Mucosa of stomach (tissue), 1 donor: ENCODE data around the gene IFNA13.

ENCODE experiments used
- H3K27me3 ChIP-seq: one replicate; pipeline ENCODE4 v1.7.0; 2013; ENCODE audit warnings: mild to moderate bottlenecking, low read length; ENCODE audit not compliant: control insufficient read depth, insufficient read depth
- H3K36me3 ChIP-seq: one replicate; pipeline ENCODE4 v1.7.0; 2013; ENCODE audit warnings: low read length; ENCODE audit not compliant: control insufficient read depth, insufficient read depth
- H3K4me1 ChIP-seq: one replicate; pipeline ENCODE4 v1.7.0; 2013; ENCODE audit warnings: mild to moderate bottlenecking, low read length; ENCODE audit not compliant: control insufficient read depth, insufficient read depth
- H3K4me3 ChIP-seq: one replicate; pipeline ENCODE4 v1.7.0; 2013; ENCODE audit warnings: low read length
- H3K9ac ChIP-seq: one replicate; pipeline ENCODE4 v1.7.0; 2013; ENCODE audit warnings: mild to moderate bottlenecking, low read length, moderate library complexity
- H3K9me3 ChIP-seq: one replicate; pipeline ENCODE4 v1.7.0; 2013; ENCODE audit warnings: mild to moderate bottlenecking, low read length, moderate library complexity; ENCODE audit not compliant: control insufficient read depth
- donor health status: Pancreatic carcinoma.

IFNA13 gene

DNA sequence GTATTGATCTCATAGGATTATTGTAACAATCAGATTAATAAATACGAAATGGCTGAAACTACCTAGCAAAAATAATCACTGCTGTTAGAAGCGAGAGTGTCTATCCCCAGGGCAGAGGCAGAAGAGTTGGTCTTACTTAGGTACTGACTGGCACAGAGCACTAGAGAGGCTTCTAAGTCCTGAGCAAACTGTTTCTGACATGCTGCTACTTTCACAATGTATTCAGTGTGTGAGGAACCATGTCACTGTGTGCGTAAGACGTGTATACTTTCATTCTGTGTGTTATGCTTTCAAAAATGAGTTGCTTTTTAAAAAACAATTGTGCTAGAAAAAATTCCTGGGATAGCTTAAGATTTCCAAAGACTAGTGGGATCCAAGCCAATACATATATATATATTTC is 27.1 kb downstream of the IFNA13 start:
- Histone ChIP-seq H3K36me3 (no peaks in the 10 kb centered on the region), H3K9me3 (no peaks in the 10 kb centered on the region), H3K4me3 (no peak overlapping the region), H3K27me3 (no peaks in the 10 kb centered on the region), H3K9ac (no peak overlapping the region), H3K4me1 (no peaks in the 10 kb centered on the region)

DNA sequence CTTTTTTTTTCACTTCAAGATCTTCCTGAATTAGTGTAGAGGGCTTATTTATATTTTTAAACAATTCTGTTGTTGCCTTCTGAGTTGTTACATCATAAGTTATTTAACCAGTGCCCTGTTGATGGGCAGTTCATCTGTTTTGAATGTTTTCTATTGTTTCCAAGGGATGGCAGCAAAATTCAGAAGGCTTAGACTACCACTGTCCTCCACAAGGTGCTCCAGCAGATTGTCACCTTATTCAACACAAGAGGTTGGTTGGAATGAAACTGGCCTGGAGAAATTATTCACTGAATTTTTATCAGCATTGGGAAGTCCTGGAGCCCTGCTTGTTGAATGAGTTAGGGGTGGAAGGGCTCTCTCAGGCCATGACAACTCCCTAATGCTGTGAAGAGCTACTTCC is 31.4 kb downstream of the IFNA13 start:
- no peaks in the 10 kb centered on the region for H3K27me3 ChIP-seq
- no peaks in the 10 kb centered on the region for H3K36me3 ChIP-seq
- H3K9ac ChIP-seq = no peak overlapping the region
- no peak overlapping the region for H3K4me3 ChIP-seq
- H3K9me3 ChIP-seq = no peaks in the 10 kb centered on the region
- H3K4me1 ChIP-seq = peaks cover 22% of the 10 kb centered on the region

DNA sequence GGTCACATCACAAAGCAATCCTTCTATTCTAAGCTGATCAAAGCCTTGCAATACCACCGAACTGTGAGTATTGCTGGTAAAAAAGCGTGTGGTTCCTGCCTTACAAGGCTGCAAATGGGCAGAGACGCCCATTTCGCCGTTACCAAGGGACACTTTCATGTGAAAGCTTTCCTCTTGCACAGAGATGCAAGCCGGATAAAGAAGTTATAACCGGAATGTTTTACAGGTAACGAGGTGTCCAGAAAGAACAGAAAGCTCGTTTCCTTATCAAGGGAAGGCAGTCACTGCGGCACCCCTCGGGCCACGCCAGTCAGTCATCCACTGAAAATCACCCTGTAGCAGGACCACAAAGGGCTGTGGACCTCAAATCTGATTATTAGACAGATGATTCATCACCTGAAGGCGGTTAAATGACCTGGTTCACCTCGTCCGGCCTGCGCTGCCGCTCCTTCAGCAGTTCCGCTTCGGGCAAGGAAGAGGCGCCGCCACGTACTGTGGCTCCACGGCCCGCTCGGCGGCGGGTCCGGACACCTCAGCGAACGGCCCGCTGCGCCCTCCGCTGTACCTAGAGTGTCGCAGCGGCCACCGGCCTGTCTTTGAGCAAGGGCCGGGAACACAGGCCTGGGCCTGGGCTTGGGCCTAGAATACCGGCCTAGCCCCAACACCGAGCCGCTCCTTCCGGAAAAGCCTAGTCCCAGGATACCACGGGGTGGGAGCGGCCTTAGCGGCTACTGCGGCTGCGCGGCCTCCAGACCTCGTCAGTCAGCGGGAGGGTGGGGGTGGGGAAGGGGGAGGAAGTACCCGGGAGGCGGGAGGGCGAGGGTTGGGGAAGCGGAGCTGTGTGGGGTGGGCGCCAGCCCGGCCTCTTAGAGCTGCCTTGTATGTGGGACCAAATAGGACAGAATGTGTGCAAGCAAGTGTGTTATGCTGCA is 32.9 kb downstream of the IFNA13 start, which contains the start of gene KLHL9:
TSS of gene KLHL9 (minus strand) at position 704 of the 932 bp plus-strand sequence. CDS start at position 159, 545 bp downstream.
- peaks cover 30% of the 10 kb centered on the region for H3K4me1 ChIP-seq
- H3K9me3 ChIP-seq = no peaks in the 10 kb centered on the region
- no peaks in the 10 kb centered on the region for H3K27me3 ChIP-seq
- no peaks in the 10 kb centered on the region for H3K36me3 ChIP-seq
- H3K4me3 ChIP-seq = peak within 1 kb of the TSS; percentile 87
- peak within 1 kb of the TSS; percentile 99 for H3K9ac ChIP-seq

DNA sequence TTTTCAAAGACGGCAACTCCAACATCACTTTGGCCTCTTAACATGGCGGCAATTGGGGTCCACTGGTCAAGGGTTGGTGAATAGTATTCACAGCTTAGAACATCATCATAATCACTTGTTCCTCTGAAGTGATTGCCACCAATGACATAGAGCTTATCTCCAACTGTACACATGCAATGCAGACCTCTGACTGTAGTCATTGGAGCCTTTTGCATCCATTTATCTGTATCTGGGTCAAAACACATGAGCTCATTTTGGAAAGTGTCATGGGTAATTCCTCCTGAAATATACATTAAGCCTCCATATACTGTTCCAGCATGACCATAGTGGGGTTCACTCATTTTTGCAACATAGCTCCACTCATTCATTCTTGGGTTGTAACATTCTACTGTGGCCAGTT is 34.6 kb downstream of the IFNA13 start:
- Histone ChIP-seq H3K9ac (no peak overlapping the region), H3K4me3 (no peak overlapping the region), H3K36me3 (no peaks in the 10 kb centered on the region), H3K4me1 (peaks cover 32% of the 10 kb centered on the region), H3K9me3 (no peaks in the 10 kb centered on the region), H3K27me3 (no peaks in the 10 kb centered on the region)

DNA sequence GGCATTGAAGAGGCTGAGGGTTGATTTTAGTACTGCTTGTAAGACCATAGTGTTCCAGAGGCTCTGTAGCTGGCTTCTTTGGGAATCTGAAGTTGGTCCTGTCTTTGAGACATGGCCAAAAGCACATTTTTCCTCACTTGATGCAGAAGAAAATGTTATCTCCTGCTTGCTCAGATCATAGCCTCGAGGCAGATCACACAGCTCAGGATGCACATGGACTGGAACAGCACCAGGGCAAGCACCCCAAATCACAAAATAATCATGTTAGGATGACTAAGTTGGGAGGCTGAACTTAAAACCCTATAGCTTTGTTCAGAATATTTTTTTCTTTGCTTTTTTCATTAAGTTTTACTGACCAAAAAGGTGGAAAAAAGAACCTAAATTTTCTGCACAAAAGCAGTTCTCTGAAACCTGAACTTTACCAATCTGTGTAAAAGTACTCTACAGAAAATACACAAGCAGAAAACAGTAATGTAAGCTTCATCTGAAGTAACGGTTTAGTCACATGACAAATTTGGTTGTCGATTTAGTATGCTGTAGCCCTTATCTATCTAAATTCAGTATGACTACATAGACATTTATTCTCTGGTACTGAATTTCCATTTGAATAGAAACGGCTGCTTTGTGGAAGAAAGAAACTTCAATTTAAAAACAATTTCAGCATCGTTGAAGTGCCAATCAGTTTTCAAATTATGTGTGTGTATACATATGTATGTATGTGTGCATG is 36.0 kb downstream of the IFNA13 start:
- Histone ChIP-seq H3K36me3 (no peaks in the 10 kb centered on the region), H3K4me1 (peaks cover 32% of the 10 kb centered on the region), H3K27me3 (no peaks in the 10 kb centered on the region), H3K4me3 (no peak overlapping the region), H3K9me3 (no peaks in the 10 kb centered on the region), H3K9ac (peak overlapping the region; percentile 42)

DNA sequence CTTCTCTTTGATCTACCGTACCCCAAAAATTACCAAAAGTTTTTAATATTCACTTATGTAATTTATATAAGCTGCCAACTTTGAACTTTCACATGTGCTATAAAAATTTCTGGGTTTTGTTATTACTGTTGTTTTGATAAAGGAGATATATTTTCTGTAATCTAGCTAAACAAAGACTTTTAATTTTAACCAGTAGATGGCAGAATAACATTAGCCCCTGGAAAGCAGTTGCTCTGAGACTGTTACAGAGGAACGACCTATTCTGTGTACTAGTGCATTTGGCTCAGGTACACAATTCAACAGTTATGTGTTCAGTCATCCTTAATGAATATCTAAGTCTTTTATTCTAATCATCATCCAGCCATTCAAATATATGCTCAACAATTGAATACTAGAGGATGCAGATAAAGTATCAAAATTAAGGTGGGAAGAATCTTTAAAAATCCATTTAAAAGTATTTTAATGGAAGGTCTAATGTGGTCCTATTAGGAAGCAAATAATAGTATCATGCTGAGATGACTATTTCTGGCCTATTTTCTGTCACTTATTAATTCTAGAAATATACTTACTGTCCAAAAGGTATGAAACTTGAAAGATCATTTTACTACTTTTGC is 41.2 kb downstream of the IFNA13 start:
- H3K9me3 ChIP-seq = no peaks in the 10 kb centered on the region
- H3K36me3 ChIP-seq = no peaks in the 10 kb centered on the region
- no peaks in the 10 kb centered on the region for H3K27me3 ChIP-seq
- H3K4me3 ChIP-seq = no peak overlapping the region
- H3K9ac ChIP-seq = no peak overlapping the region
- H3K4me1 ChIP-seq = peaks cover 12% of the 10 kb centered on the region

DNA sequence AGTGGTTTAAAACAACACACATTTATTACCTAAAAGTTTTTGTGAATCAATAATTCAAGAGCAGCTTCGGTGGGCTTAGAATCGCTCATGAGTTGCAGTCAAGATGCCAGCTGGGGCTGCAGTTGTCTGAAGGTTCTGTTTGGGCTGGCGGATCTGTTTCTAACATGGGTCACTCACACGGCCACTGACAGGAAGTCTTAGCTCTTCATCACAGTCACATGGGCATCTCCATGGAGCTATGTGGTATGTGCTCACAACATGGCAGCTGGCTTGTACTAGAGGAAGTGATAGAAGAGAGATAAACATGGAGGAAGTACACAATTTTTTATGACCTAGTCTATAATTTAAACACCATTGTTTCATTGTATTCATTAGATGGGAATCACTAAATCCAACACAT is 43.8 kb downstream of the IFNA13 start:
- no peaks in the 10 kb centered on the region for H3K4me1 ChIP-seq
- H3K36me3 ChIP-seq = no peaks in the 10 kb centered on the region
- no peak overlapping the region for H3K9ac ChIP-seq
- H3K9me3 ChIP-seq = no peaks in the 10 kb centered on the region
- H3K4me3 ChIP-seq = no peak overlapping the region
- H3K27me3 ChIP-seq = no peaks in the 10 kb centered on the region

DNA sequence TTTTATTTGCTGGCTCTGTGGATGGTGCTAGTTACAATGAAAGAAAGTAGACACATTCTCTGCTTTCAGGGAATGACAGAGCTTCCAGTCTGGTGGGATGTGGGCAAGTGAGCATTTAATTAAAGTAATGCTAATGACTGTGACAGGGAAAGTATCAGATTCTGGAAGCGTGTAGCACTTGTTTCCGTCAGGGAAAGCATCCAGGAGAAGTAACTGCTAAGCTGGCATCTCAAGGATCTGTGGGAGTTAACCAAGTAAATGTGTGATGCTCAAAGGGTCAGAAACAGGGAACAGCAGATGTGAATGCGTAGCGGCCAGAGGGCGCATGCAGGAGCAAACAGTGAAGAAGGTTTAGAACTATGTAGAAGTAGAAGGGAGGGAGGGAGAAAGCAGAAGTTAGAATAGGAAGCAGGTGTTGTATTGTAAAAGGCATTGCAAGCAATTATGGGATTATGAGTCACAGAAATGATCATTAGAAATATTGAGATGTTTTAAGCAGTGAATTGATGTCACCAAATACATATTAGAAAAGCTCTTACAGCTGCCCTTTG is 44.9 kb downstream of the IFNA13 start:
- Histone ChIP-seq H3K9ac (no peak overlapping the region), H3K9me3 (no peaks in the 10 kb centered on the region), H3K27me3 (no peaks in the 10 kb centered on the region), H3K36me3 (no peaks in the 10 kb centered on the region), H3K4me3 (no peak overlapping the region), H3K4me1 (no peaks in the 10 kb centered on the region)

DNA sequence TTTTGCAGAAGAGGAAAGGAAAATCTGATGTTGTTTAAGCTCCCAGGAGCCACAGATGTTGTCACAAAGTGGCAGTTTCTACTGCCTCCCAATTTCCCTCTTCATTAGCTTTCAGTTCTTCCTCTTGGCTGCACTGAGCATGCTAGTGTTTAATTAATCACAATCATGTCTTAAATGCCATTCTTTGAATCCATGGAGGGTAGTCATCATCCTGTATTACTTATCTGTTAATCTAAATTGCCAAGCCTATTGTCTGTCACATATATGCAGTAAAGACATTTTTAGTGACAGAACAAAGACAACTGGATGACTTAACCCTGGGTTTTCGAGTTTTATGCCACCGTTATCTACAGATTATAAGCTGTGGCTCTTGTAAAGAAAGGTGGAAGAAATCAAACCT is 47.4 kb downstream of the IFNA13 start:
- Histone ChIP-seq H3K27me3 (no peaks in the 10 kb centered on the region), H3K9ac (no peak overlapping the region), H3K9me3 (no peaks in the 10 kb centered on the region), H3K4me1 (no peaks in the 10 kb centered on the region), H3K36me3 (no peaks in the 10 kb centered on the region), H3K4me3 (no peak overlapping the region)

DNA sequence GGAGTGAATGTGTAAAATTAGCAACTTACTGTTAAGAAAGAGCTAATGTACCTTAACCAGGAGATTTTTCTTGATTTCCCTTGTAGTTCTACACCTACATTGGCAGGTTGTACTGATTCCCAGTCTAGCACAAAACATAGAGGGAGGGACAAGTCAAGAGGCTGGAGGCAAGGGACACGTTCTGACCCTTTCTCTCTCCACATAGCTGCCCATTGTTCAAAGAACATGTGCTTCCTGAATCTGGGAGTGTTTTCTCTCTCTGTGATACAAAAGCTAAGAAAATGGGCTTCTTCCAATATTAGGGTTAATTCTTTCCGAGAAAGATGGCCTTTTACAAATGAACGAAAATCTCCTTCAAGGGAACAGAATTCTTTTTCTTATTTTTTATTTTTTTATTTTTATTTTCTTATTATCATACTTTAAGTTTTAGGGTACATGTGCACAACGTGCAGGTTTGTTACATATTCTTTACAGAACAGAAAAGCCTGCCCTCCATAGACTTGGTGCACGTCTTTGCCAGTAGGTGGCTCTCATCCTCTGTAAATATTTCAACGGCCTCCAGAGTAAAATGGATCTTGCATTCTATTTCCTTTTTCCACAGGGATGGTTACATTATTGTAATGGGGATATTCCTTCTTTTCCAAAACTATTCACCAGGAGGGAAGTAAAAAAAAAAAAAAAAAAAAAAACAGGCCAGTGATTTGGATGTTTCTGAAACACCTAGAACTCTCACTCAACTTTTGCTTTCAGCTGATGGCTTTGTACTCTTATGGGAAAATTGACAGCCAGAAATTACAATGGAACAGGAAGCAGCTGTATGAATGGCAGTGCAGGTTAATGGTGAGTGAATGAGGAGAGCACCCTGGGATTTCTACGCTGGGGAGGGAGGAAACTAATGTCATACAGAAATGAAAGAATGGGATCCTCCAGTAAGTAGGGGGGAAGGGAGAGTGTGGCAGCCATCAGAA is 49.6 kb downstream of the IFNA13 start:
- Histone ChIP-seq H3K4me3 (no peak overlapping the region), H3K36me3 (no peaks in the 10 kb centered on the region), H3K9ac (no peak overlapping the region), H3K27me3 (no peaks in the 10 kb centered on the region), H3K9me3 (no peaks in the 10 kb centered on the region), H3K4me1 (no peaks in the 10 kb centered on the region)
